ENCODE data around the gene FHOD3.

FHOD3 gene

DNA sequence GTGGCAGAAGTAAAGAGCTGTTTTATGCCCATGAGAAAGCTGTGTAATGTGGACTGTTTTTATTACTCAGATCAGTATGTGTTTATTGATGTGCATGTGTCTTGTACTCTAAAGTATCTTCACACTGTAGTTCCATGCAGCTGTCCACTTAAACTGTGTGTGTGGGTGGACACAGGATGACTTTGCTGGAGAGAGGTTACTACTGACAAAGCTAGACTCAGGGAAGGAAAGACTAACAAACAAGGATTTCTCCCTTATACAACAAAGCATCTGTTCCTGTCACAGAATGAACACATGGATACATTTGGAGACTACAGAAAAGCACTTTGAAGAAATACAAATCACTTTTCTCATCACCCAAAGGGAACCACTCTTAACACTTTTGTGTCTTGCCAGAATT lies 10.0 kb downstream of the FHOD3 start:
- TF ChIP-seq CEBPB (IDR thresholded peaks at IDR 0.05) = no peak
- TF ChIP-seq TAF1 (IDR thresholded peaks at IDR 0.05; ENCODE audit: low read depth) = no peak
- TF ChIP-seq USF1 (IDR thresholded peaks at IDR 0.05) = no peak
- no peak for TF ChIP-seq YY1 (IDR thresholded peaks at IDR 0.05; ENCODE audit: low read depth)
- TF ChIP-seq, protein P1, sequence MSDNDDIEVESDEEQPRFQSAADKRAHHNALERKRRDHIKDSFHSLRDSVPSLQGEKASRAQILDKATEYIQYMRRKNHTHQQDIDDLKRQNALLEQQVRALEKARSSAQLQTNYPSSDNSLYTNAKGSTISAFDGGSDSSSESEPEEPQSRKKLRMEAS (IDR thresholded peaks at IDR 0.05) = no peak
- TF ChIP-seq FOXM1 (IDR thresholded peaks at IDR 0.05; ENCODE audit: borderline replicate concordance, low read depth) = no peak
- TF ChIP-seq TCF12 (IDR thresholded peaks at IDR 0.05; ENCODE audit: low read depth) = no peak
- no peak for TF ChIP-seq REST (IDR thresholded peaks at IDR 0.05; ENCODE audit: low read depth)

- TF ChIP-seq FOXM1 (IDR thresholded peaks at IDR 0.05; ENCODE audit: borderline replicate concordance, low read depth) = no peak
- no peak for TF ChIP-seq TCF12 (IDR thresholded peaks at IDR 0.05; ENCODE audit: low read depth)
- no peak for TF ChIP-seq ZBTB7A (IDR thresholded peaks at IDR 0.05; ENCODE audit: low read depth)
- no peak for TF ChIP-seq TEAD4 (IDR thresholded peaks at IDR 0.05)
- no peak for TF ChIP-seq CREB1 (IDR thresholded peaks at IDR 0.05; ENCODE audit: low read depth)
- no peak for TF ChIP-seq REST (IDR thresholded peaks at IDR 0.05; ENCODE audit: low read depth)
- TF ChIP-seq, protein P1 (IDR thresholded peaks at IDR 0.05) = no peak
- no peak for TF ChIP-seq EGR1 (IDR thresholded peaks at IDR 0.05)
- TF ChIP-seq EP300 (IDR thresholded peaks at IDR 0.05; ENCODE audit: borderline replicate concordance) = no peak
- no peak for TF ChIP-seq CEBPB (IDR thresholded peaks at IDR 0.05)
- TF ChIP-seq YY1 (IDR thresholded peaks at IDR 0.05; ENCODE audit: low read depth) = no peak
- TF ChIP-seq NFIC (IDR thresholded peaks at IDR 0.05) = no peak
- TF ChIP-seq RAD21 (IDR thresholded peaks at IDR 0.05; ENCODE audit: low read depth) = no peak
- TF ChIP-seq USF1 (IDR thresholded peaks at IDR 0.05) = no peak
- TF ChIP-seq TAF1 (IDR thresholded peaks at IDR 0.05; ENCODE audit: low read depth) = no peak
These were observed 11.4 kb downstream of the FHOD3 start for GRCh38 chr18:36308711-36309435.

- TF ChIP-seq TEAD4 (IDR thresholded peaks at IDR 0.05) = no peak
- no peak for TF ChIP-seq NFIC (IDR thresholded peaks at IDR 0.05)
These were observed 12.2 kb downstream of the FHOD3 start for GRCh38 chr18:36309436-36310391.

DNA sequence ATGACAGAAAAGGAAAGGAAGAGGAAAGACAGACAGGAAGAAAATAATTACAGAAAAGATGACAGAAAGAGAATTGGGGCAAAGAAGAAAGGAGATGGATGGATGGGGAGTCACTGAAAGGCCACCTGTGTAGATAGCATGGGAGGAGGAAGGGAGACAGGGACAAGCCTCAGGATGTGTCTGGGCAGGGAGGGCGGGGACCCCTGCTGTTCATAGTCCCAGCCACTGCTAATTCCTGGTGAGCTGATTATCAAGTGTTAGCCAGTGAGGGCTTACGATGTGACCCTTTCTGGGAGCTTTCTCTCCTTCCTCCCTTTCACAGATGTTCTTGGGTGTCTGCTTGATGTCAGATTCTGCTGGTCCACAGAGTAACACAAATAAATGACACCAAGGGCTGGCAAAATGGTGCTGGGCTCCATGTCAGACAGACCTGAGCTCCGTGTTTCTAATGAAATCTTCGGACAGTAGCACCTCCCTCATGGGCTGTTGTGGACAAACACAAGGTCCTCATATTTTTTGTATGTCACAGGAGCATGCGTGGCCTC lies 13.6 kb downstream of the FHOD3 start:
- TF ChIP-seq YY1 (IDR thresholded peaks at IDR 0.05; ENCODE audit: low read depth) (no peak), USF1 (IDR thresholded peaks at IDR 0.05) (no peak), RAD21 (IDR thresholded peaks at IDR 0.05; ENCODE audit: low read depth) (no peak), TCF12 (IDR thresholded peaks at IDR 0.05; ENCODE audit: low read depth) (no peak)

- TF ChIP-seq TEAD4 (IDR thresholded peaks at IDR 0.05) (no peak), RAD21 (IDR thresholded peaks at IDR 0.05; ENCODE audit: low read depth) (no peak), NFIC (IDR thresholded peaks at IDR 0.05) (no peak), YY1 (IDR thresholded peaks at IDR 0.05; ENCODE audit: low read depth) (no peak), USF1 (IDR thresholded peaks at IDR 0.05) (no peak), REST (IDR thresholded peaks at IDR 0.05; ENCODE audit: low read depth) (no peak), FOXM1 (IDR thresholded peaks at IDR 0.05; ENCODE audit: borderline replicate concordance, low read depth) (no peak), EP300 (IDR thresholded peaks at IDR 0.05; ENCODE audit: borderline replicate concordance) (no peak), TAF1 (IDR thresholded peaks at IDR 0.05; ENCODE audit: low read depth) (no peak), ZBTB7A (IDR thresholded peaks at IDR 0.05; ENCODE audit: low read depth) (no peak)
- TF ChIP-seq, protein P1 (IDR thresholded peaks at IDR 0.05) = no peak
These were observed 15.4 kb downstream of the FHOD3 start for GRCh38 chr18:36312806-36313395.

All from Ishikawa (cell line).